ENCODE results near the gene ZNF710.

- no peak for TF ChIP-seq POLR2A (IDR thresholded peaks at IDR 0.05; ENCODE audit: low read length)
- TF ChIP-seq GATA1 (IDR thresholded peaks at IDR 0.05; ENCODE audit: low read depth, low read length), result no peak
Measured at GRCh38 chr15:89980896-89981295, 20.2 kb upstream of the ZNF710 start.

All from erythroblast (primary cell).